ENCODE data around the gene COBL. TPM values are rescaled to one million over a fixed set of nuclear protein-coding genes. Genes with fewer than 3 reads are reported as not detected.

The COBL gene
- total RNA-seq, 2 donors from 2014 or later = not detected

GRCh38 chr7:50973814-50974213, 342.8 kb downstream of the COBL start:
- Mint-ChIP-seq H3K27ac (no peak overlapping the region), H3K9me3 (peaks cover 0 to under 1% of the 10 kb centered on the region in 2 donors), H3K36me3 (no peaks in the 10 kb centered on the region)
- ATAC-seq (no peak), DNase-seq (ENCODE audit: low spot score in 2 of 2) (no peak)

- DNase-seq (ENCODE audit: low spot score in 2 of 2) (no peak), ATAC-seq (no peak)
- H3K36me3 Mint-ChIP-seq = peaks cover 4 to 10% of the 10 kb centered on the region in 2 donors
- no peak overlapping the region for H3K27ac Mint-ChIP-seq
- peaks cover 8 to 13% of the 10 kb centered on the region in 2 donors for H3K9me3 Mint-ChIP-seq
Measured at GRCh38 chr7:50970092-50970491, 346.5 kb downstream of the COBL start.
